Esophagus squamous epithelium (tissue), 5 donors: ENCODE data around the gene ENOX1. TPM values are rescaled to one million over a fixed set of nuclear protein-coding genes. Genes with fewer than 3 reads are reported as not detected.

Experiments
- DNase-seq: peaks from one replicate; lab custom pipeline; 2025; lab: John Stamatoyannopoulos, UW
- H3K27ac ChIP-seq, 4 donors: fragments of 200-600 bp; sonication (generic); one replicate each; pipeline ENCODE4 v1.5.1; 2016 to 2019; ENCODE audit warnings: mild to moderate bottlenecking in 1 of 4
- H3K27me3 ChIP-seq, 4 donors: fragments of 200-600 bp; sonication (generic); 1 replicate in 3 of 4; 2 replicates in 1 of 4; pipeline versions ENCODE4 v1.5.1 to v1.6.0; 2017 to 2021; ENCODE audit warnings: antibody characterized with exemption in 1 of 4
- H3K36me3 ChIP-seq, 3 donors: fragments of 200-600 bp; sonication (generic); one replicate each; pipeline ENCODE4 v1.5.1; 2016 to 2019
- H3K4me1 ChIP-seq, 3 donors: fragments of 200-600 bp; sonication (generic); one replicate each; pipeline ENCODE4 v1.5.1; 2017 to 2019
- H3K4me3 ChIP-seq, 4 donors: fragments of 200-600 bp; sonication (generic); 1 replicate in 3 of 4; 2 replicates in 1 of 4; pipeline ENCODE4 v1.5.1; 2016 to 2019; ENCODE audit warnings: mild to moderate bottlenecking in 2 of 4, moderate library complexity in 1 of 4
- H3K9me3 ChIP-seq, 3 donors: fragments of 200-600 bp; sonication (generic); one replicate each; pipeline ENCODE4 v1.5.1; 2016 to 2019
- CTCF ChIP-seq, 6 experiments: fragments of 450-650 bp in 4 of 6; fragments of 200-600 bp in 2 of 6; sonication (generic) in 2 of 6; IDR thresholded peaks; one replicate each; pipeline ENCODE4 v1.5.1; 2016 to 2019; ENCODE audit warnings: antibody characterized with exemption in 6 of 6, mild to moderate bottlenecking in 4 of 6, moderate library complexity in 4 of 6
- POLR2A ChIP-seq, 4 donors: fragments of 450-650 bp; IDR thresholded peaks; one replicate each; pipeline ENCODE4 v1.6.1; 2017; ENCODE audit warnings: antibody characterized with exemption in 4 of 4, mild to moderate bottlenecking in 4 of 4, moderate library complexity in 3 of 4
- WGBS, 2 donors: methylation state at CpG; one replicate each; pipeline ENCODE4 v1.1.5; 2018; 5-methylcytosine and 5-hydroxymethylcytosine counted together
- intact Hi-C: fragments of 100-400 bp; cut with DNase I; formaldehyde crosslinking; loops from one replicate; pipeline ENCODE4 v1.15.0; 2022
- total RNA-seq, 4 donors: library from RNA; depleted of rRNA; stranded (reverse); fragments of >200 nt; gene quantifications; one replicate each; pipeline ENCODE4 v1.1.0, GENCODE V29; 2016
- donor health status: DM: yes; HTN: yes; CAD: no.

The ENOX1 gene
- total RNA-seq, 4 donors from 2014 or later: 0.48 to 0.76 TPM; not detected in 2

GRCh38 chr13:43223216-43223615, 563.6 kb downstream of the ENOX1 start:
- no peak for TF ChIP-seq CTCF (IDR thresholded peaks at IDR 0.05)
- no peak for TF ChIP-seq POLR2A (IDR thresholded peaks at IDR 0.05)
- 68 to 69% methylated on average over 5 of the region's 5 CpGs for WGBS, 2 donors
- DNase-seq: no peak
- H3K36me3 ChIP-seq: no peaks in the 10 kb centered on the region
- intact Hi-C loops: no loop called here
- H3K27ac ChIP-seq: no peak overlapping the region
- no peaks in the 10 kb centered on the region for H3K27me3 ChIP-seq
- H3K4me3 ChIP-seq: no peak overlapping the region
- H3K9me3 ChIP-seq: no peaks in the 10 kb centered on the region
- no peaks in the 10 kb centered on the region for H3K4me1 ChIP-seq

- no peaks in the 10 kb centered on the region for H3K27me3 ChIP-seq
- no peaks in the 10 kb centered on the region for H3K4me1 ChIP-seq
- DNase-seq: no peak
- TF ChIP-seq CTCF (IDR thresholded peaks at IDR 0.05): no peak
- no peak for TF ChIP-seq POLR2A (IDR thresholded peaks at IDR 0.05)
- H3K4me3 ChIP-seq: no peak overlapping the region
- intact Hi-C loops: no loop called here
- WGBS, 2 donors: 83 to 92% methylated on average over 4 of the region's 6 CpGs
- H3K27ac ChIP-seq: no peak overlapping the region
- H3K36me3 ChIP-seq: no peaks in the 10 kb centered on the region
- H3K9me3 ChIP-seq: no peaks in the 10 kb centered on the region
Observed at GRCh38 chr13:43222086-43222485, 564.7 kb downstream of the ENOX1 start.

- 82 to 94% methylated on average over 1 of the region's 1 CpG for WGBS, 2 donors
- H3K4me1 ChIP-seq: no peaks in the 10 kb centered on the region
- intact Hi-C loops: no loop called here
- no peak for TF ChIP-seq POLR2A (IDR thresholded peaks at IDR 0.05)
- no peak for TF ChIP-seq CTCF (IDR thresholded peaks at IDR 0.05)
- DNase-seq: no peak
- H3K36me3 ChIP-seq: no peaks in the 10 kb centered on the region
- no peak overlapping the region for H3K4me3 ChIP-seq
- no peak overlapping the region for H3K27ac ChIP-seq
- H3K27me3 ChIP-seq: no peaks in the 10 kb centered on the region
- no peaks in the 10 kb centered on the region for H3K9me3 ChIP-seq
Observed at GRCh38 chr13:43221611-43222010, 565.2 kb downstream of the ENOX1 start.

- Histone ChIP-seq H3K36me3 (no peaks in the 10 kb centered on the region), H3K9me3 (no peaks in the 10 kb centered on the region), H3K4me1 (no peaks in the 10 kb centered on the region), H3K27ac (no peak overlapping the region), H3K27me3 (no peaks in the 10 kb centered on the region), H3K4me3 (no peak overlapping the region)
- no peak for DNase-seq
- TF ChIP-seq POLR2A (IDR thresholded peaks at IDR 0.05) (no peak), CTCF (IDR thresholded peaks at IDR 0.05) (no peak)
- intact Hi-C loops: no loop called here
- WGBS, 2 donors: 90 to 94% methylated on average over 8 of the region's 8 CpGs
Observed at GRCh38 chr13:43220873-43221595, 565.7 kb downstream of the ENOX1 start.

- intact Hi-C loops: no loop called here
- Histone ChIP-seq H3K27ac (no peak overlapping the region), H3K4me3 (no peak overlapping the region), H3K36me3 (no peaks in the 10 kb centered on the region), H3K4me1 (no peaks in the 10 kb centered on the region), H3K27me3 (no peaks in the 10 kb centered on the region), H3K9me3 (no peaks in the 10 kb centered on the region)
- no peak for DNase-seq
- 82% methylated on average over 3 of the region's 4 CpGs; no CpG with 5 or more reads in 1 of the 2 donors for WGBS, 2 donors
- TF ChIP-seq CTCF (IDR thresholded peaks at IDR 0.05) (no peak), POLR2A (IDR thresholded peaks at IDR 0.05) (no peak)
Observed at GRCh38 chr13:43214124-43214523, 572.6 kb downstream of the ENOX1 start.
